SK-MEL-5 (cell line): ENCODE measurements around the gene ZNF462. TPM values are rescaled to one million over a fixed set of nuclear protein-coding genes. Genes with fewer than 3 reads are reported as not detected.

Experiments used
- DNase-seq: peaks from one replicate; pipeline ENCODE4 v3.0.0-alpha.2; 2016; ENCODE audit warnings: low read depth, low spot score
- in situ Hi-C: cut with HindIII; loops from 2 replicates; pipeline ENCODE4 v1.10.0; 2016; ENCODE audit warnings: low sequenced_read_pairs, high pct_unique_total_duplicates, low pct_unique_long_range_greater_than_20kb
- small RNA-seq, 2 experiments: library from RNA; depleted of rRNA; stranded (forward); fragments of <200 nt; gene quantifications; one replicate each; pipeline ENCODE3, GENCODE V24; 2014
- total RNA-seq: library from RNA; depleted of rRNA; stranded (reverse); fragments of >200 nt; shearing (Covaris generic); gene quantifications from 2 replicates; pipeline ENCODE4 v1.2.3, GENCODE V29; 2014

The ZNF462 gene
- total RNA-seq, 1 experiment from 2014 or later, result 7.3 TPM

GRCh38 chr9:107049046-107049802, 186.3 kb downstream of the ZNF462 start:
- in situ Hi-C loops, result no loop called here
- DNase-seq, result no peak

GRCh38 chr9:107049803-107050184, 186.8 kb downstream of the ZNF462 start:
- DNase-seq, result no peak
- in situ Hi-C loops, result no loop called here

- in situ Hi-C loops, result no loop called here
- no peak for DNase-seq
Observed at GRCh38 chr9:107051392-107051791, 188.4 kb downstream of the ZNF462 start.

- in situ Hi-C loops, result no loop called here
- no peak for DNase-seq
Observed at GRCh38 chr9:107054146-107054545, 191.2 kb downstream of the ZNF462 start.

- in situ Hi-C loops, result no loop called here
- no peak for DNase-seq
Observed at GRCh38 chr9:107059220-107059619, 196.3 kb downstream of the ZNF462 start.

- in situ Hi-C loops, result no loop called here
Observed at GRCh38 chr9:107060062-107060461, 197.1 kb downstream of the ZNF462 start.

More at GRCh38 chr9:107060062-107060461, 197.1 kb downstream of the ZNF462 start:
- no peak for DNase-seq

Small RNAs within 50 kb of the gene (small RNA-seq; reads per million reads assigned to genes)
- 0 reads per million in 2 experiments for gene RNA5SP292
